Gastroesophageal sphincter (tissue), 4 donors: ENCODE data around the gene ZFHX2. TPM values are rescaled to one million over a fixed set of nuclear protein-coding genes. Genes with fewer than 3 reads are reported as not detected.
A peak's percentile ranks its signal among the peaks of the same experiment; 100 is the strongest.

Source experiments
- ATAC-seq: fragments of 150-250 bp; one replicate; pipeline ENCODE4 v1.9.1; 2016; ENCODE audit warnings: mild to moderate bottlenecking, moderate library complexity
- H3K27ac ChIP-seq, 4 donors: fragments of 200-600 bp; sonication (generic) in 3 of 4; 1 replicate in 3 of 4; 2 replicates in 1 of 4; pipeline ENCODE4 v1.5.1; 2016 to 2019
- H3K27me3 ChIP-seq: fragments of 200-600 bp; sonication (generic); one replicate; pipeline ENCODE4 v1.5.1; 2019
- H3K36me3 ChIP-seq, 2 donors: fragments of 200-600 bp; sonication (generic); one replicate each; pipeline ENCODE4 v1.5.1; 2019; ENCODE audit warnings: control low read depth in 1 of 2
- H3K4me1 ChIP-seq, 3 donors: fragments of 200-600 bp; sonication (generic); 1 replicate in 2 of 3; 2 replicates in 1 of 3; pipeline ENCODE4 v1.5.1; 2016 to 2019; ENCODE audit warnings: control low read depth in 2 of 3
- H3K4me3 ChIP-seq, 2 donors: fragments of 200-600 bp; sonication (generic); one replicate each; pipeline ENCODE4 v1.5.1; 2019; ENCODE audit warnings: mild to moderate bottlenecking in 1 of 2, moderate library complexity in 1 of 2
- H3K9me3 ChIP-seq, 3 donors: fragments of 200-600 bp; sonication (generic); one replicate each; pipeline ENCODE4 v1.5.1; 2017 to 2019; ENCODE audit warnings: control low read depth in 2 of 3
- CTCF ChIP-seq, 4 experiments: fragments of 200-600 bp in 2 of 4; fragments of 450-650 bp in 2 of 4; sonication (generic) in 1 of 4; IDR thresholded peaks; one replicate each; pipeline ENCODE4 v1.5.1; 2017 to 2019; ENCODE audit warnings: antibody characterized with exemption in 4 of 4, mild to moderate bottlenecking in 2 of 4, moderate library complexity in 2 of 4
- EP300 ChIP-seq: sonication (generic); formaldehyde crosslinking; IDR thresholded peaks from one replicate; pipeline ENCODE4 v1.6.1; 2017; ENCODE audit warnings: antibody characterized with exemption, mild to moderate bottlenecking
- POLR2A ChIP-seq, 2 donors: fragments of 450-650 bp; IDR thresholded peaks; one replicate each; pipeline ENCODE4 v1.6.1; 2017; ENCODE audit warnings: antibody characterized with exemption in 2 of 2, mild to moderate bottlenecking in 2 of 2, moderate library complexity in 1 of 2
- POLR2AphosphoS5 ChIP-seq: sonication (generic); formaldehyde crosslinking; IDR thresholded peaks from one replicate; pipeline ENCODE4 v1.6.1; 2017; ENCODE audit warnings: antibody characterized with exemption
- WGBS, 2 donors: methylation state at CpG; one replicate each; pipeline ENCODE4 v1.1.5; 2018; ENCODE audit warnings: low coverage in 1 of 2; 5-methylcytosine and 5-hydroxymethylcytosine counted together
- total RNA-seq, 4 donors: library from RNA; depleted of rRNA; stranded (reverse); fragments of >200 nt; gene quantifications; one replicate each; pipeline ENCODE4 v1.1.0, GENCODE V29; 2016

ZFHX2 gene
- total RNA-seq, 4 donors from 2014 or later: 0.13 to 2.5 (median 1.2) TPM

DNA sequence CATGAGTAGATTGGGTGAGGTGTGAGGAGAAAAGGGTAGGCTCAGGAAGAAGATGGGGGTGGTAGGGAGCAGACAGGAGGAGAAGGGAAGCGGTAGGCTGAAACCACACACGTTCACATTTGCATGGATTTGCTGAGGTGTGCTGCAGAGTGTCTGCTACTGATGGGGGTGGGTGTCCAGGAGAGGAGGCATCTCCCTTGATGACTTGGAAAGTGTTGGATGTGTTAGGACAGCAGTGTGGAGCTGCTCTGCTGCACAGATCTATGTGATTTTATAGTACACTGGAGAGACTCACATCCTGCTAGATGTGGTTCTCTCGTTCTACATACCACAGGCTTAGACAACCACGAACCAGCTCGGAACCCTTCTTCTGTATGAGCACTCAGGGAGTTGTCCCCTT is 9.3 kb downstream of the ZFHX2 start:
- no peak for ATAC-seq
- H3K36me3 ChIP-seq: no peaks in the 10 kb centered on the region
- no peak overlapping the region for H3K27ac ChIP-seq
- WGBS, 2 donors: 71 to 77% methylated on average over 1 to 5 of the region's 5 CpGs
- no peaks in the 10 kb centered on the region for H3K9me3 ChIP-seq
- H3K4me3 ChIP-seq: no peak overlapping the region
- no peak for TF ChIP-seq POLR2A (IDR thresholded peaks at IDR 0.05)
- no peak for TF ChIP-seq POLR2AphosphoS5
- TF ChIP-seq EP300: no peak
- TF ChIP-seq CTCF (IDR thresholded peaks at IDR 0.05): no peak
- peaks cover 0 to 11% (median 0%) of the 10 kb centered on the region in 3 donors for H3K4me1 ChIP-seq
- no peaks in the 10 kb centered on the region for H3K27me3 ChIP-seq

- ATAC-seq: no peak
- peaks cover 0 to 2% of the 10 kb centered on the region in 2 donors for H3K36me3 ChIP-seq
- H3K27ac ChIP-seq: no peak overlapping the region
- H3K4me1 ChIP-seq: peaks cover 0 to 10% (median 0%) of the 10 kb centered on the region in 3 donors
- TF ChIP-seq POLR2A (IDR thresholded peaks at IDR 0.05) (no peak), EP300 (no peak), POLR2AphosphoS5 (no peak), CTCF (IDR thresholded peaks at IDR 0.05) (no peak)
- H3K9me3 ChIP-seq: no peaks in the 10 kb centered on the region
- no peaks in the 10 kb centered on the region for H3K27me3 ChIP-seq
- H3K4me3 ChIP-seq: no peak overlapping the region
- WGBS, 2 donors: 82 to 83% methylated on average over 3 to 4 of the region's 4 CpGs
Measured at GRCh38 chr14:23540141-23540469, 11.5 kb downstream of the ZFHX2 start.

GRCh38 chr14:23539248-23540140 is 12.1 kb downstream of the ZFHX2 start:
- WGBS, 2 donors: 38 to 41% methylated on average over 9 of the region's 10 CpGs
- no peak for TF ChIP-seq POLR2A (IDR thresholded peaks at IDR 0.05)
- peak in 3 of 4 experiments; percentile 52 to 72 (median 53) for TF ChIP-seq CTCF (IDR thresholded peaks at IDR 0.05)
- ATAC-seq: no peak
- no peak overlapping the region for H3K27ac ChIP-seq
- H3K27me3 ChIP-seq: no peaks in the 10 kb centered on the region
- H3K9me3 ChIP-seq: no peaks in the 10 kb centered on the region
- H3K4me3 ChIP-seq: no peak overlapping the region
- H3K36me3 ChIP-seq: peaks cover 0 to 8% of the 10 kb centered on the region in 2 donors
- peaks cover 0 to 4% (median 0%) of the 10 kb centered on the region in 3 donors for H3K4me1 ChIP-seq

GRCh38 chr14:23538785-23539184 is 12.8 kb downstream of the ZFHX2 start:
- no peak for ATAC-seq
- no peak overlapping the region for H3K27ac ChIP-seq
- no peaks in the 10 kb centered on the region for H3K27me3 ChIP-seq
- peaks cover 0 to 4% (median 0%) of the 10 kb centered on the region in 3 donors for H3K4me1 ChIP-seq
- no peaks in the 10 kb centered on the region for H3K9me3 ChIP-seq
- 41% methylated on average over 6 to 7 of the region's 7 CpGs for WGBS, 2 donors
- TF ChIP-seq CTCF (IDR thresholded peaks at IDR 0.05) (no peak), POLR2A (IDR thresholded peaks at IDR 0.05) (no peak), EP300 (no peak), POLR2AphosphoS5 (no peak)
- H3K36me3 ChIP-seq: peaks cover 0 to 14% of the 10 kb centered on the region in 2 donors
- H3K4me3 ChIP-seq: no peak overlapping the region
